Measurements from ENCODE around the gene TMEM53.

DNA sequence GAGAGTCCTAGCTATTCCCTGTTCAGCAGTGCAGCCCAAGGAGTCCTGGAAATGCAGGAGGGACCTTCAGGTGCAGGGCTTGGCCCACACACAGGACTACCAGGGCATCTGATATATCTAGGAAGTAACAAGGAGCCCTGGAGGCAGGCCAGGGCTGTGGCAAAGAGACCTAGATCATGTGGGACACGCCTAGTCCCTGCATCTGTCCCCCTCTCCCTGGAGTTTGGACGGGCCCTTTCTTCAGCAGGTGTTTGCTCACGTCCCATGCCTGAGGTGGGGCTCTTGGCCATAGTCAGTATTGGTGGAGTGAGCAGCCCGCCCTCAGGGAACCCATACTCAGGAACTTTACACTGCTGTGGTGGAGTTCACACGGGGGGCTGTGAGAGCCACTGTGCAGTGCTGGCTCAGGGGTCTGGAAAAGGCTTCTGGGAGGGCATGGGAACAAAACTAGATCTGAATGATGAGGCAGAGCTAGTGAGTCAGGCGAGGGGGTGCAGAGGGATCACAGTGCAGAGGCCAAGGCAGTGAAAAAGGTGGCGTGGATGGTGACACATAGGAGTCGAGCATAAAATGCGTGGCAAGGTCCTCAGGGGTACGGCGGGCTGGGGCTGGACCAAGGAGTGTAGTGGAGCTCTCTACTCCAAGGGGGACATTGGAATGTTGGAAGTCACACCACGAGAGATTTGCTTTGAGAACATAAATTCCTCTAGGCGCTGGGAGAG, 25.6 kb downstream of the TMEM53 start:
- TF ChIP-seq EZH2 (IDR thresholded peaks at IDR 0.05; ENCODE audit: low read length, missing control alignments), result no peak
- TF ChIP-seq CTCF (conservative IDR thresholded peaks at IDR 0.05 in 1 of 2, IDR thresholded peaks at IDR 0.05 in 1 of 2; ENCODE audit: low read depth in 1 of 2, low read length in 2 of 2), result no peak
